Right lobe of liver (tissue), 4 donors: Measurements from ENCODE around the gene CAB39.

Source experiments
- CTCF ChIP-seq, 4 donors: fragments of 200-600 bp in 3 of 4; fragments of 450-650 bp in 1 of 4; IDR thresholded peaks; one replicate each; pipeline versions ENCODE4 v1.5.1 to v1.8.0; 2016 to 2022; ENCODE audit warnings: antibody characterized with exemption in 4 of 4, mild to moderate bottlenecking in 2 of 4
- POLR2A ChIP-seq: fragments of 450-650 bp; IDR thresholded peaks from one replicate; pipeline ENCODE4 v1.6.1; 2017; ENCODE audit warnings: antibody characterized with exemption, mild to moderate bottlenecking
- donor health status: DM: no; HTN: no; CAD: no.
- donor health status: DM: no; HTN: no; CAD: no.
- donor health status: DM: no; HTN: yes; CAD: no.

GRCh38 chr2:230739961-230740360 is 27.3 kb downstream of the CAB39 start:
- no peak for TF ChIP-seq POLR2A
- no peak for TF ChIP-seq CTCF (IDR thresholded peaks at IDR 0.05)
